GM21390 (cell line): ENCODE results near the gene EFCAB6.
"Not testable (repeated sequence)": the region's sequence is repeated elsewhere in the genome, so short reads cannot be mapped to it uniquely, and the experiment has no call there.

Experiments used
- ATAC-seq: cut with Tn5 transposase; IDR thresholded peaks from one replicate; pipeline ENCODE4 v1.9.1; 2021; ENCODE audit not compliant: unreplicated experiment

EFCAB6 gene

DNA sequence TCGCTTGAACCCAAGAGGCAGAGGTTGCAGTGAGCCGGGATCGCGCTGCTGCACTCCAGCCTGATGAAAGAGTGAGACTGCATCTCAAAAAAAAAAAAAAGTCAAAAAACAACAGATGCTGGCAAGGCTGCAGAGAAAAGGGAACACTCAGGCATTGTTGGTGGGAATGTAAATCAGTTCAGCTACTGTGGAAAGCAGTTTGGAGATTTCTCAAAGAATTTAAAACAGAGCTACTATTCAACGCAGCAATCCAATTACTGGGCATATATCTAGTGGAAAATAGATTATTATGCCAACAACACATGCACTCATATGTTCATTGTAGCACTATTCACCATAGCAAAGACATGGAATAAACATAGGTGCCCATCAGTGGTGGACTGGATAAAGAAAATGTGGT is 89.7 kb downstream of the EFCAB6 start:
- no peak for ATAC-seq

DNA sequence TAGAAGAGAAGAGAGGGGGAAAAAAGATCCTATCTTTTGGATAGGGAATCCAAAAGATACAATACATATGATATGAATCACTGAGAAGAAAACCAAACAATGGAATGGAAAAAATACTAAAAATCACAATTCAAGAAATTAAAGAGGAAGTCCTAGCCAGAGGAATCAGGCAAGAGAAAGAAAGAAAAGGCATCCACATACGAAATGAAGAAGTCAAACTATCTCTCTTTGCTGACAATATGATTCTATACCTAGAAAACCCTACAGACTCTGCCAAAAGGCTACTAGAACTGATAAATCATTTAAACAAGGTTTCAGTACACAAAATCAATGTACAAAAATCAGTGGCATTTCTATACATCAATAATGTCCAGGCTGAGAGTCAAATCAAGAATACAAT is 91.4 kb downstream of the EFCAB6 start:
- ATAC-seq, result no peak

DNA sequence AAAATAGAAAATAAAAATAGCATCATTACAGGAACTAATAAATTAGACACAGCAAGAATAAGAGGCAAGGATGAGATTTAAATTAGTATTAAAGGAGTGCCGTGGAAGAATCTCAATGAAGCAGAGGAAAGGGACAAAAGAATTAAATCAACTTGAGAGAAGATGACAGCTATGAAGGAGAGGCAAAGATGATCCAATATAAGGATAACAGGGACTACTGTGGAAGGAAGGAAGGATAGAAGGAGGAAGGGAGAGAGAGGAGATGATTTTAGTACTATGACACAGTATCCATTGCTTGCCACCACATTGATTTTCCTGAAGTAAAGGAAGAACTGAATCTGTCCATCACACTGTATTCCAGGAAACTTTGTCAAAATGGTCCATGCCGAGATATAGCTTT is 98.0 kb downstream of the EFCAB6 start:
- no peak for ATAC-seq

DNA sequence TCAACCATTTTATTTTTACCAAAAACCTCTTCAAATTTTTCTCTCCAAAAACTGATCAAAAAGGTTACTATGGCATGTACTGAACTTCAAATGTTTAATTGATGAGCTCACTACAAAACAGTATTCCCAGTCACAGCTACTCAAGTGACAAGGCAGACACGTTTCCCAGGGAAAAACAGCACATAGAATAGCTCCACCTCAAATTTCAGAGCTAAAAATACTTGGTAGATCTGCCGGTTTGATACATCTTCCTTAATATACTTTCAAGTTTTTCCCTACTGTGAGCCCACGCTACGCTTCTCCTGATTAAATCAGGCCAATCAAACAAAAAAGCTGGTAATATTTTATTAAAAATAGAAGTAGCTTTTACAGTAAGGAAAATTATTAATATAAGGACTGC is 100.4 kb downstream of the EFCAB6 start:
- ATAC-seq, result no peak

DNA sequence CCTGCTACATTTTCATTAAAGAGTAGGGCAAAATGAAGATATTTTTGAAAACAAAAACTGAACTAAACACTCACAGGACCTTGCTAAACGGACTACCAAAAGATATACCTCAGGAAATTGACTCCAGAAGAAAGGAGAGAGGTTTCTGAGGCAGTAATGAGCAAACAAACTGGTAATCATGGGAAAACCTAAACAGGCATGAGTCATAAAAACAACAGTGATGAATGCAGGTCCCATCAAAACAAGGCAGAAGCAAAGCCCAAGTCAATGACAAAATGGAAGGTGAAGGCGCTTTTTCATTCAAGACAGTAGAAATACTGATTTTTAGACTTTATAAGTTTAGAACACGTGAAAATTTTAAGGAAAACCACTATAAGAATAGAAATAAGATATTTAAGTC is 104.5 kb downstream of the EFCAB6 start:
- ATAC-seq, result no peak

DNA sequence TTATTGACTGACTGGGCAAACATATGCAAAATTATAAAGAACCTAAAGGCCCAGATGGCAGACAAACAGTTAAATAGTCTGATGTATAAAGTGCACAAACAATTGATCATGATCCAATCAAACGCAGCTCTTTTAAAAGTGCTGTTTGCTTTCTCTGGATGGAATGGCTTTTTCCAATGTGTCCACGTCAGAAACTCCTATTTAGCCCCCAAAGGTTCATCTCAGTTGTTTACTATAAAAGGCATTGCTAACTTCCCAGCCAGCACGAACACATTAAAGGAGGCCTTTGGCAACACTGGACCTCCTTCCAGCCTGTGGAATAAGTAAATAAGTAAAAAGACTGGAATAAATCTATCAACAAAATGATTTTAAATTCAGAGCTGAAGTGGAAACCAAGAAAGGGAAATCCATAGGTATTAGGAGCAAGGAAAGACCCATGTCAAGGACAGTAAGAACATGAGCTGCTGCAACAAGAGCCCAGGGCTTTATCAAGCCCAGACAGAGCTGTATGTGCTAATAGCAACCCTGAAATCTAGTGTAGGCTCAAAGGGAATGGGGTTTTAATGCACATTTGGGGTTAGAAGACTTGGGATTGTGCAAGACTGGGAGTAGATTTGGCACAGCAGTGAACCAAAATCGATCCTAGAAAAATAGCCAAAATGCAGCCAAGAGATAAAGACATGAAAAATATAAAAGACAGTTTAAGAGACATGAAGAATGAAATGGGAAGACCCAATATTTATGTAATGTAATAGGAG is 105.4 kb downstream of the EFCAB6 start:
- ATAC-seq, result no peak

DNA sequence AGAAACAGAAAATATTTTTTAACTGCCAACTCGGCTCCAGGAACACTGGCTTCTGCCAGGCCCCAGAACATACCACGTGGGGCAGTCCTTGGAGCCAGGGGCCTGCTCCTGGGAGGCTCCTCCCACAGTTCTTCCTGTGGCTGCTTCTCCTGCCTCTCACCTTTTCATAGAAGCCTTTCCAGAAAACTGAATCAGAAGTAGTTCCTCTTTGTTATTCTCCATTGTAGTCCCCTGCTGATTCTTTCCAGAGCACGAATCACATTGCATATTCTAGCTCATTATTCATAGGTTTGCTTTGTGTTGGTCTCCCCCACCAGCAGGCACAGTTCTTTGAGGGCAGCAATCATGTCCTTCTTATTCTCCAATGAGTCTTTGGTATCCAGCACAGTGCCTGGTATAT is 106.0 kb downstream of the EFCAB6 start:
- no peak for ATAC-seq

DNA sequence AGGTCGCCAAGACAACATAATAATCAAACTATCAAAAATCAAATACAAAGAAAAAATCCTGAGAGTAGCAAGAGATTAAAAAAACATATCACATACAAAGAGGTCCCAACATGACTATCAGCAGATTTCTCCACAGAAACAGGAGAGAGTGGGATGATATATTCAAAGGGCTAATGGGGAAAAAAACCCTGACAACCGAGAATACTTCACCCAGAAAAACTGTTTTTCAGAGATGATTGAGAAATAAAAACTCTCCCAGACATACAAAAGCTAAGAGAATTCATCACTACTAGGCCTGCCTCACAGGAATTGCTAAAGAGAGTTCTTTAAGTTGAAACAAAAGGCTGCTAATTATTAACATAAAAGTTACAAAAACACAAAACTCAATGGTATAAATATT is 108.1 kb downstream of the EFCAB6 start:
- no peak for ATAC-seq

DNA sequence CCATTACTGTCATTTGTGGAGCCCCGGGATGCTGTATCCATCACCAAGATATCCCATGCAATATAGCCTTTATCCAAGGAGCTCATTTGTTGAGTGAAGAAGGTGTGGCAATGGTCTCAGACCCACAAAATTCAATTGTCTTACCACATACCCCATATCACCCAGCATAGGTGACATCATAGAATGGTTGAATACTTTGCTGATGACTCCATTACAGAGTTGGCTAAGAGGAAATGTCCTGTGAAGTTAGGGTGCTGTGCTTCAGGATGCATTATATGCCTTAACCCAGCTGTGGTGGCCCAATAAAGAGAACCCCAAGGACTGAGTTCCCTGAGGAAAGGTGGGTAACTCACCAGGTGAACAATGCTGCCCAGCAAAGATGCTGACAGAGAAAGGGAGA is 113.7 kb downstream of the EFCAB6 start:
- no peak for ATAC-seq

DNA sequence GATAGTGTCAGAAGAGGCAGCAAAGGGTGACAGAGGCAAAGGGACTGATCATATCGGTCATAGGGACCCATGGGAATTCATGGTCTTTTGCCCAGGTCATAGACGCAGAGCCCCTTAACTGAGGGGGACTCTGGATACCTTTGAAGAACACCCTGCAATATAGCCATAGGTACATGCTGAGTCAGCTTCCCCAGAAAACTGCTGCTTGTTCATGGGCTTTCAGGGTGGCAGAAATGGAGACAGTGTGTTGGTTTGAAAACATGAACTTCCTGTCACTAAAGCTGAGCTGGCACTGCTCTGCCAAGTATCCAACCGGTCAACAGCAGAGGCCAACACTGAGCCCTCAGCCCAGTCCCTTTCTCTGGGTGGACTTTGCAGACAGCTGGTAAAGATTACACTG is 114.2 kb downstream of the EFCAB6 start:
- ATAC-seq, result no peak

DNA sequence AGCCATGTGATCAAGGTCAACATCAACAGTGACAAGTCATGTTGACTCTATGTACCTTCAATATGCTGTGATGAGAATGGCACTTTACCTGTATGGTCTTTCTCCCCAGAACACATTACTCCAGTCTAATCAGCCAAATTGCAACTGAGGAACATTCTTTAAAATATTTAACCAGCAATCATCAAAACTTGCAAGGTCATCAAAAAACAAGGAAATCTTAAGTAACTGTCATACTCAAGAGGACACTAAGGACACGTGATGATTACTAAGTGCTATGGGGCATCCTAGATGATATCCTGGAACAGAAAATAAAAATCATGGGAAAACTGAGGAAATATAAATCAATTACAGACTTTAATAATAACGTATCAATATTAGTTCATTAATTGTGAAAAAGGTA is 118.9 kb downstream of the EFCAB6 start:
- no peak for ATAC-seq

DNA sequence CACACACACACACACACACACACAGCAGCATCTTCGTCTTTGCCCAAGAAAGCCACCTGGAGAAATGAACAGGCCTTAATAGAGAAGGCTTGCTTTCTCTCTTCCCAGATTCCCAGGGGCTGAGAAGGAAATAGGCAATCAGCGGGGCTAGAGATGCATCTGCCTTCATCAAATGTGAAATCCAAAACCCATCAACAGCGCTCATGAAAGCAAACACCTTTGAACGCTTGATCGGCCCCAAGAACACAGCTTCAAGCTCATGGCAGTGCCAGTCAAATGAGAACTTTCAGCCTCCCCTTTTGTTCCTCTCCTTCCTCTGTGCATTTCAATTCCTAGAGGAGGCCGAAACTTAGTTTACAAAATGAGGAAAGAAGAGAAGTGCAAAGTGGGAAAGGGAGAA is 122.7 kb downstream of the EFCAB6 start:
- ATAC-seq, result no peak

DNA sequence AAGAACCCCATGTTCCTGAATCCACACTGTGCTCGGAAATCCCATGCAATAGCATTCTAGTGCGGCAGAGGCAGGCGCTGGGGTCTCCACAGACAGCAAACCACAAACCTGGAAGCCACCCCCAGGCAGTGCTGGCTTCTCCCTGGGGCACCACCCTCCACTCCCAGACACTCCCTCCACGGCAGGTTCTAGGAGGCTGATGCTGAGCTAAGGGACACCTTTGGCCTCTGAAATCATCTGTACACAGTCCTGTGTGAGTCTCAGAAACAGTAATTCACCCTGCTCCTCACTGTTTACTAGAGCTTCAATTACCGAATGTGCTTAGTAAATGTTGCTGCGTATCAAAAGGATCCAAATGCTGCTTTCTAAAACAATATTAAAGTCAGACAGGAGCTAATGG is 129.3 kb downstream of the EFCAB6 start:
- no peak for ATAC-seq

DNA sequence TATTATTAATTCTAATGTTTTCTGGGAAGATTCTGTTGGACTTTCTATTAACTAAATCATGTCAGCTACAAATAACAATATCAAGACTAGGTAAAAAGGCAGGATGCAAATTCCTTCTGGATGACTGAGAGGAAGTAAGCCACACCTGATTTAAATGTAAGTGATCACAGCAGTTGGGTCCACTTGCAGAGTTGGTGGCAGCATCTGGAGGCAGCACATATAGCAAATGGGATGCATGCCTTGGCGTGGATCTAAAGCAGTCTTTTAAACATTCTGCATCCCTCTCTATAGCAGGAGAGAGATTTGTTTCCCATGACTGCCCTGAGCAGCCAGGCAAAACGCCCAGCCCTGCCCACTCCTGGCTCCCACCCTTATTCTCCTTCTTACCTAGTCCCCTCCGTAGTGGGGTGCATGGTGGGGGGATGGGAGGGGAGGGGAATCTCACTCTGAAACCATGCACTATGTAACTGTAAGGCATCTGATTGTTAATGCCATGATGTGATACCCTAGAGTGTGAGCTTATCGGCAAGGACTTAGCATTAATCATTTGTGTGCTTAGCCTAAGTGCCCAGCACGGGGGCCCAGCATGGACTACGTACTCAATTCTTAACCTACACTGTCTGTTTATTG is 130.3 kb downstream of the EFCAB6 start:
- no peak for ATAC-seq

DNA sequence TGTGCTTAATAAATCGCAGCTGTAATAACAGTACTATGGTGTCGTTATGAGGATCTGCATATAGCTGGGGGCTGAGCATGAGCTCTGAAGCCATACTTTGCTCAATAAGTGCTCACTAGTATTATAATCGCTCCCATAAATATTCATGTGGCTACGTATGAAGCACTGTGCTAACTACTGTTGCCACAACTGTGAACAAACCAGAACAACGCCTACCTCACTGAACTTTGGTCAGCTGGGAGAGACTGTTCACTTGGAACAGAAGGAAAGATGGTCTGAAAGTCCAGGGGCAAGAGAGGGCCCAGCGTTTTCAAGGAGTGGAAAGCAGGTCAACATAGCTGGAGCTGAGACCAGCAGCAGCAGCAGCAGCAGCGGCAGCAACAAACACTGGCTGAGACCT is 141.6 kb downstream of the EFCAB6 start:
- ATAC-seq, result no peak

DNA sequence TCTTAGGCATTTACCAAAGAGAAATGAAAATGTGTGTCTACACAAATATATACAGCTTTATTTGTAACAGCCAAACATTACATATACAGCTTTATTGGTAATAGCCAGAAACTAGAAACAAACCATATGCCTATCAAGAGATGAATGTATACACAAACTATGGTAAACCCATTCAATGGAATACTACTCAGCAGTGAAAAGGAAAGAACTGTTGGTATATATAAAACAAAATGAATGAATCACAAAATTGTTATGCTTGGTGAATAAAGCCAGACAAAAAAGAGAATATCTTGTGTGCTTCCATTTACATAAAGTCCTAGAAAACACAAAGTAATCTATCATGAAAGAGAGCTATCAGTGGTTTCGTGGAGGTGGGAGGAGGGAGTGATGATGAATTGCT is 142.9 kb downstream of the EFCAB6 start:
- ATAC-seq, result no peak

DNA sequence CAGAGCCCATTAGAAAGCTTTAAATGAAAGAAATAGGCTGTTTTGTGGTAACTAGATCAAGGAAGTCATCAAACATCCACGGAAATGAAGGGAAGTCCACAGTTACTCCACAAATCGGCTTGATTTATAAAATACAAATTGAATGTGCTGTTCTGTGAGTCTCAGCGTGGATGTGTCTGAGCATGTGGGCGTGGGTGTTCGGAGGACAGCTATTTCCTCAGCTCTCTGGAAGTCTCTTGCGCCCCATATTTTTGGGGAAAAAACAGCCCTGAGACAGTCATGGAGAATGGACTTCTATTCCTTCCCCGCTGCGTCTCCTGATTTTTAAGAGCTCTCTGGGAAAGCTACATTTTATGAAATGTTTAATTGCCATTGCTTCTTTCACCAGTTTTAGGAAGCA is 144.4 kb downstream of the EFCAB6 start:
- no peak for ATAC-seq

DNA sequence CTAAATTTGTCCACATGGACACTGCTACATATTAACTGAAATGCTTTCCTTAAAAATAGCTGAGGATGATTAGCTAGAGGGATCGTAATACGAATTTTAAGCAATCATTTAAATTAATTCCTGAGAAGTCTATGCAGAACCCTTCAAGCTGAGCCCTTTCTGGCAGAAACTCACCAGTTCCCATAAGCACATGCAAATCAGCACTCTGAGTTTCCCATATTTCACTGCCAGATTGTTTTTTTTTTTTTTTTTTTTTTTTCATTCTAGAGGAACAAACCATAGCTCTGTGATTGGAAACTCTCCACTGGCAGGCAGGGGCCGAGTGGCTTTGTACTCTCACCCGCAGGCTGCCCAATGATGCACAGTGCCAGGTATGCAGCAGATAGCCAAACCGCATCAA is 145.6 kb downstream of the EFCAB6 start:
- ATAC-seq, result no peak

DNA sequence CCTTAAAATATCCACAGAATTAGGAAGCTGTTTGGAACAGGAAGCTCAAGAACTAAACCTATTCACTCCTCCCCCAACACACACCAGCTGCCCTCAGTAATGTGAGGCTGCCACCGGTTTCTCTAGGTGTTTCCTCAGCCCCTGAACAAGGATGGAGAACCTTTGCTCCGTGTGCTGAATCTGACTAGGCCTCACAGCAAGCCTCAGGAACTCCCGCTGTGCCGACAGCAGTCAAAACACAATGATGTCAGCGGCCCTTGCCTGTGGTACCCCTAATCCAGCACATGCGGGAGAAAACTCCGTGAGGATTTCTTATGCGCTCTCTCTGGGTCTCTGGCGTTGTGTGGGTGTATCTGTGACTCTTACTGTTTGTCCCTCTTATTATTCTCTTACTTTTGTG is 153.3 kb downstream of the EFCAB6 start:
- ATAC-seq, result no peak

DNA sequence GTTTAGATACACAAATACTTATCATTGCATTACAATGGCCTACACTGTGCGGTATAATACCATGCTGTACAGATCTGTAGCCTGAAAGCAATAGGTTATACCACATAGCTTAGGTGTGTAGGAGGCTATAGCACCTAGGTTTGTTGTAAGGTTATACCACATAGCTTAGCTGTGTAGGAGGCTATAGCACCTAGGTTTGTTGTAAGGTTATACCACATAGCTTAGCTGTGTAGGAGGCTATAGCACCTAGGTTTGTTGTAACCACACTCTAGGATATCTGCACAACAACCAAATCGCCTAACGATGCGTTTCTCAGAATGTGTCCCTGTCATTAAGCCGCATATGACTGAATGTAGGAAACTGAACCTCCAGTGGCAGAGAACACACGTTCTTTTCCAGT is 155.5 kb downstream of the EFCAB6 start:
- not testable (repeated sequence) for ATAC-seq

DNA sequence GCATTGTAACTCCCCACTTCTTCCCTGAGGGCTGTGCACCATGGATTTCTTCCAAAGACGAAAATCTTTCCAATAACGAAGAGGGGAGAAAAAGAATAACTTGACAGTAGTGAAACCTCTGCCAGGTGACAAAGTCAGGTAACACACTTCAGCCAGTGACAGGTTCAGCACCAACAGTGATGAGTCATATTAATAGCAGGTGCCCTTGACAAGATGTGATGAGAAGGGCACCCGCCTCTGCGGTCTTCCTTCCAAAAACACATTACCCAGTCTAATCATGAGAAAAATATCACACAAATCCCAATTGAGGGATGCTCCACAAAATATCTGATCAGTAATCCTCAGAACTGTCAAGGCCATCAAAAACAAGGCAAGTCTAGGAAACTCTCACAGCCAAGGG is 157.8 kb downstream of the EFCAB6 start:
- ATAC-seq, result no peak

DNA sequence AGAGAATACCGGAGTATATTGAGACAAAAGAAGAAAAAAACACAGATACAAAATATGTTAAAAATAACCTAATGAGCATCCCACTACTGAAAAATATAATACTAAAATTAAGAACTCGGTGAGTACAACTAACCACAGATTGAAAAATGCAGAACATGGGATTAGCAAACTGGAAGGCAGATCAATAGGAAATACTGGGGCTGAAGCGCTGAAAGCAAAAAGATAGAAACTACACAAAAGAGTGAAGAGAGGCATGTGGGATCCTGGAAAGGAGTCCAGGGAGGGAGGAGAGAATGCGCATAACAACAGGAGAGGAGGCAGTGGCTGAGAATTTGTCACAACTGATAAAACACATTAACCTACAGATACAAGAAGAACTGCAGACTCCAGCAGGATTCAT is 159.3 kb downstream of the EFCAB6 start:
- no peak for ATAC-seq

DNA sequence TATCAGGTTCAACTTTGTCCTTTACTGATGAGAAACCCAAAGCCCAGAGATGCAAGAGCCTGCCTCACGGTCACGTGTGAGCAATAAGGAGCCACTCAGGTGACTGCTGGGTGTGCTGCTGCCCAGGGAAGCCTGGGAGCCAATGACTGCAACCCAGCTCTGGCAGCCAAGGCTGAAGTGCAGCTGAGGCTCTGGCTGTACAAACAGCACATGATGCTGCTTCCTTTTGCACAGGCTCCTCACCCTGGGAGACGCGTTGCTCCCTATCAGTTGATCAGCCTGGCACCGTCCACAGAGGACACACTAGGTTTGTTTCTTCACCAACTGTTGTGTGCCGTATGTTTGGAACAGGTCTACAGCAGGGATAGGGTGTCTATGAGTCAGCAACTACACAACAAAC is 168.7 kb downstream of the EFCAB6 start:
- ATAC-seq, result no peak
